ENCODE data around the gene IGLL5.
"Not testable (repeated sequence)": the region's sequence is repeated elsewhere in the genome, so short reads cannot be mapped to it uniquely, and the experiment has no call there.

IGLL5 gene

DNA sequence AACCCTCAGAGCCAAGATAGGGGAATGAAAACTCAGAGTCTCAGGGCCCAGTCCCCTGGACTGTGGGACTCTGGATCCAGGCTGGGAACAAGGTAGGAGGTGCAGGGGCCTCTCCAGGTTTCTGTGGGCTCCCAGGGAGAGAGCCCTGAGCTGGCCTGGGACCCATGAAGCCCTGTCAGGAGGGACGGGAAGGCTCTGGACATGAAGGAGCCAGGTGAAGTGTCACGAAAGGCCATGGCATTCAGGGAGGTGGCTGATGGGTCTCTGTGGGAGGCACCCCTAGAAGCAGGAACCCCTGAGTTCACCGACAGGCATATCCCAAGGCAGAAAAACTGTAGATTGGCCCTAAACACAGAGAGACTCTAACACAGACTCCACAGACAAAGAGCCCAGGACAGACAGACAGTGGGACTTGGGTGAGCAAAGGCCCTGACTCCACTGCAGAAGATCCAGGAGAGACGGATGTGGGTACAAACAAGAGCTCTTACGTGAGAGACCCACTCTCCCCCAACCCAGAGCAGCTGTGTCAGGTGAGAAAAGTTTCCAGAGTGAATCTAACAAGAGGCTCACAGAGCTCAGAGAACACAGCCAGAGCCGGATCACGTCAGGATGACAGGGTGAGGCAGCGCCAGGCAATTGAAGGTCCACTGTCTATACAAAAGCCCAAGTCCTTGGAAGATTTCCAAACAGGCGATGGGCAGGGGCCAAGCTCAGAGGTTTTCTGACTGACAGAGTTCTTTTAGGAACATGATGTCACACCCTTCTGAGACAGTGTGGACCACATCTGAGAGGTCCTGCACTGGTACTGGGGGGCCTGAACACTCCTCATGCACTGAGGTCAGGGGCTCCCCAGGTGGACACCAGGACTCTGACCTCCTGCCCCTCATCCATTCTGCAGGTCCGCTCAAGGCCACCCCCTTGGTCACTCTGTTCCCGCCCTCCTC is 27.4 kb downstream of the IGLL5 start:
- DNase-seq (ENCODE audit: low spot score), result no peak

DNA sequence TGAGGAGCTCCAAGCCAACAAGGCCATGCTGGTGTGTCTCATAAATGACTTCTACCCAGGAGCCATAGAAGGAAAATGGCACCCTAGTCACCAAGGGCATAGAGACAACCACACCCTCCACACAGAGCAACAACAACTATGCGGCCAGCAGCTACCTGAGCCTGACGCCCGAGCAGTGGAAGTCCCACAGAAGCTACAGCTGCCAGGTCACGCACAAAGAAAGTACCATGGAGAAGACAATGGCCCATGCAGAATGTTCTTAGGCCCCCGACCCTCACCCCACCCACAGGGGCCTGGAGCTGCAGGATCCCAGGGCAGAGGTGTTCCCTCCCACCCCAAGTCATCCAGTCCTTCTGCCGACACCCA is 28.0 kb downstream of the IGLL5 start:
- DNase-seq (ENCODE audit: low spot score), result no peak

DNA sequence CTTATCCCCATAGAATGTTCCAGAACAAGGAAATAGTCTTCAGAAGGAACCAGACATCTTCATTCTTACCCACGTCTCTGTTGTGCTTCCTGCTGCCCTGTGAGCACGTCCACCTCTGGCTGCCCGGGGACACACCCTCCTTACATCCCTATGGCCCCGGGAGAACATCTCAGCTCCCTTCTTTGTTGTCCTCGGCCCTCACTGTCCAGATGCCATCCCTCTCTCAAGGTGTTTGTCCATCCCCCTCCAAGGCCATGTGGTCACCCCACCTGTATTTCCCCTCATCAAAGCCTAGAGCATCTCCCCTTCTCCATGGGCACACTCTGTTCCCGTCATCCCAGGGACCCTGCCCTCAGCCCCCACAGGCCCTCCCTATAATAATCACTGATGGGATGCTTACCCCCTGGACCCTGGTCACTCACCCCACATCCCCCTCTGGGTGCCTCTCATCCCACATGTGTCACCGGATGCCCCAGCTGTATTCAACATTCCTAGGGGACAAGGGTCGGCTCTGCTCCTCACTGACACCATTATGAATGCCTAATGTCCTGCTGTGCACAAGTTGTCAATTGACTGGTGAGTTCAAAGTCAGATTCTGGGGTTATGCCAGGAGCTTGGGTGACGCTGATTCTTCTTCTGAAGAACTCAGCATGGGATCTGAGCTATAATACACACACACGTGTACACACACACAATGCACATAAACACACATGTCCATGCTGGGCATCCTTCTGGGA is 28.8 kb downstream of the IGLL5 start:
- no peak for DNase-seq (ENCODE audit: low spot score)

DNA sequence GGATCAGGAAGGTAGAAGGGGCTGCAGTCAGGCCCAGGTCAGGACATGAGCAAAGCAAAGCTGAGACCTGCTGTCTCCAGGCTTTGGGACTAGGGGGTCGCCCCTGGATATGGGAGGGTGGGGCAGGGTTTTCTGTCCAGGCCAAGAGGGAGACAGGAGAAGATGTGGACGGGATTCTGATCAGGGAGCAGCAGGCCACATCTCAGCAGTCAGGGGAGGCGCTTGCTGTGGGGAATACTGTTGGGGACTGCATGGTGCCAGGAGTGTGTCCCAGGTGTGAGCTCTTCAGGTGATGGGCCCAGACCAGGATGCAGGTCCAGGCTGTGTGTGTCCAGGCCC is 29.3 kb downstream of the IGLL5 start:
- no peak for DNase-seq (ENCODE audit: low spot score)

DNA sequence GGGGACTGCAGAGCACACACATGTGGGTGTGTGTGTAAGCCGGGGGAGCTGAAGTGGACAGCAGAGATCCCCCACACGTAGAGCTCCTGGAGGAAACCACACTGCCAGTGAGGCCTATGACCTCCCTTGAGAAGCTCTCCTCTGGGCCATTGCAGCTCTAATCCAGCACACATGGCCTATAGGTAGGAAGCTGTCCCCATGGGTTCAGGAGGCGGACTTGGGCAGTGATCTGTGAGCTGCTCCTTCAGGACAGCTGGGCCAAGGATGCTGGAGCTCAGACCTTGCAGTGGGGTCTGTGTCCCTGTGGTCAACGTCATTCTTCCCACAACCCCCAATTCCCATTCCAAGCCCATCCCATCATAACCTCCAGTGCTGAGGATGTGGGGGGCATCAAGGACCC is 29.8 kb downstream of the IGLL5 start:
- DNase-seq (ENCODE audit: low spot score), result no peak

DNA sequence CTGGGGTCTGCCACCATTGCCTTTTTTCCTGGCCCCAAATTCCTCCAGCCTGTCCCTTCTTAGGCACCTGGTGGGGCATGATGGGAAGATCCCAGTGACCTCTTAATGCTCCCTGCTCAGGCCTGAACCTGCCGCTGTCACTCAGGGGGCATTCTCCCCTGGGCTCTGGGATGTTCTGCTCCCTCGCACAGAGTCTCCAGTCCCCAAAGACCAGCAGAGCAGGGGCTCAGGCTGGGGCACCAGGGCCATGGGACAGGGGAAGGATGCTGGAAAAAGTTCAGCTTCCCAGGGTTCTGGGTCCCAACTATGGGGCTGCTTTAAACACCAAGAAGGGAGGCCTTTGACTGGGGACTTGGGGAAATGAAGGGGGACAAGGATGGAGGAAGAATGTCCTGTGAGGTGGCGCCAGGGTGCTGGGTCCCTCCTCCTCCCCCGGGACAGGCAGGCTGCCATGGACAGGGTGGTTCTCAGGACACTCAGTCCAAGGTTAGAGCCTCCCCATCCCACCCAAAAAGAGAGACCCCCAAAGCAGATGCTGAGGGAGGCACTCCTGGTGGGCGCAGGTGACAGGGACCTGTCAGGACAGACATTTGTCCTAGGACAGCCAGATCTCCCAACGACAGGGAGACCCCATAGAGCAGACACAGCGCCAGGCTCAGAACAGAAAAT is 30.8 kb downstream of the IGLL5 start:
- no peak for DNase-seq (ENCODE audit: low spot score)

DNA sequence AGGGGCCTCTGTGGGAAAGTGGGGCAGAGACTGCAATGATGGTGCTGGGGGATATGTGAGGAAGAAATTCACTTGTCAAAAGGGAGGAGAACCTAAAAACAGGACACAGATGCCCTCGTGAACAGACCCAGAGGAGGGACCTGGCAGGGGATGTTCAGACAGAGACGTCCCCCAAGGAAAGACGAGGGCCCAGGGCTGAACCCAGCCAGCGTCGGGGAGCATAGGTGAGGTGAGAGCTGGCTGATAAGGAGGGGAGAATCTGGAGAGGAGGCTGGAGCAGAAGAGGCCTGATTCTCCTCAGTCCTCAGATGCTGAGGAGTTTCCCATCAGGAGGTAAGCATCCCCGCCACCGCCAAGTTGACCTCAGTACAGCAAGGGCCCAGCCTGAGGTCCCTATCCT is 31.4 kb downstream of the IGLL5 start:
- no peak for DNase-seq (ENCODE audit: low spot score)

DNA sequence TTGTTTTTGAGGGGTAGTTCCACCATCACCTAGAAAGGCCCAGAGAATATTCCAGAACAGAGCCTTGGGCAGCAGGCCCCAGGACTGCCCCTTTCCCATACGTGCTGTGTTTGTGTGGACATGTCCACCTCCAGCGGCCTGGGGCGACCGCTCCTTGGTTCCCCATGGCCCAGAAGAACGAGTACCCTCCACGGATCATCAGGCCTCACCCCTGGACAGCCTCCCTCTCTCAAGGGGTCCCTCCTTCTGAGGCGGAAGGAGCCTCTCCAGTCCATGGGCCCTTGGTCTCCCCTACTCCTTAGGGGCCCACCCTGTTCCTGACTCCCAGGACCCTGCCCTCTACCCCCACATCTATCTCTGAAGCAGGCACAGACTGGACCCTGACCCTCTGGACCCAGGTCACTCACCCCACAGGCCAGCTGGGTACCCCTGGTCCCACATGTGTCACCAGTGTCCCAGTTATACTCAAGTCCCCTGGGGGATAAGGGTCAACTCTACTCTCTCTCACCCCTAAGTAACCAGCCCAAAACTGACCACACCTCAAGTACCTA is 32.6 kb downstream of the IGLL5 start:
- DNase-seq (ENCODE audit: low spot score), result no peak

DNA sequence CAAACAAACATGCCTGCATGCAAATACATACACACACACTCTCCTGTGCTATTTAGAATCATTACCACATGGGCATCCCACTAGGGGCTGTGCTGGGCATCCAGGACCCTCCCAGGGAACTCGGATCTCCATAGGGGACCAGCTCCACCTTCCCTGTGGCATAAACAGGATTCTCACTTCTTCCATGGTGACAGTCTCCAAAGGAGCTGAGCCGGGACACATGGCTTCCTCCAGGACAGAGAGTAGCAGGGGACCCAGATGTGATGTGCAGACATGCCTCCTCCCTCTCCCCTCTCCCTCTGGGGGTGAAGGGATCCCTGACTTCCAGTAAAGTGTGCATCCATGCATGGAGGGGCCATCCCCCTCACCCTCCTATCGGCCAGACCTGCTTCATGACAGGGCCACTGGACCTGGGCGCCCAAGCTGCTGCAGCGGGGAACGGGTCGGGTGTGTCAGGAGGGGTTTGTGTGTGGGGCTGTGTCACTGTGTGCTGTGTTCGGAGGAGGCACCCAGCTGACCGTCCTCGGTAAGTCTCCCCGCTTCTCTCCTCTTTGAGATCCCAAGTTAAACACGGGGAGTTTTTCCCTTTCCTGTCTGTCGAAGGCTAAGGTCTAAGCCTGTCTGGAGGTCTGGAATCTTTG is 33.4 kb downstream of the IGLL5 start:
- no peak for DNase-seq (ENCODE audit: low spot score)

DNA sequence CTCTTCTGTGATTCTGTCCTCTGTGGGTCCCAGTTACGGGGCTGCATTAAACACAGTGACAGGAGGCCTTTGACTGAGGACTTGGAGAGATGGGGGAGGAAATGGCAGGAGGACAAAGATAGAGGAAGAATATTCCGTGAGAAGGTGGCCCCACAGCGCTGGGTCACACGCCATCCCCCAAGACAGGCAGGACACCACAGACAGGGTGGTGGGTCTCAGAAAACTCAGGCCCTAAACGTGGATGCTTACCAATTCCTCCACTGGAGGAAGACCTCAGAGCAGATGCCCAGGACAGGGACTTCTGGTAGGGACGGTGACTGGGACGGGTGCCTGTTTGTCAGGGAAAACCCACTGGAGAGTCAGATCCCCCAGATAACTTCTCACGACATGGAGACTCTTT is 34.0 kb downstream of the IGLL5 start:
- DNase-seq (ENCODE audit: low spot score), result no peak

DNA sequence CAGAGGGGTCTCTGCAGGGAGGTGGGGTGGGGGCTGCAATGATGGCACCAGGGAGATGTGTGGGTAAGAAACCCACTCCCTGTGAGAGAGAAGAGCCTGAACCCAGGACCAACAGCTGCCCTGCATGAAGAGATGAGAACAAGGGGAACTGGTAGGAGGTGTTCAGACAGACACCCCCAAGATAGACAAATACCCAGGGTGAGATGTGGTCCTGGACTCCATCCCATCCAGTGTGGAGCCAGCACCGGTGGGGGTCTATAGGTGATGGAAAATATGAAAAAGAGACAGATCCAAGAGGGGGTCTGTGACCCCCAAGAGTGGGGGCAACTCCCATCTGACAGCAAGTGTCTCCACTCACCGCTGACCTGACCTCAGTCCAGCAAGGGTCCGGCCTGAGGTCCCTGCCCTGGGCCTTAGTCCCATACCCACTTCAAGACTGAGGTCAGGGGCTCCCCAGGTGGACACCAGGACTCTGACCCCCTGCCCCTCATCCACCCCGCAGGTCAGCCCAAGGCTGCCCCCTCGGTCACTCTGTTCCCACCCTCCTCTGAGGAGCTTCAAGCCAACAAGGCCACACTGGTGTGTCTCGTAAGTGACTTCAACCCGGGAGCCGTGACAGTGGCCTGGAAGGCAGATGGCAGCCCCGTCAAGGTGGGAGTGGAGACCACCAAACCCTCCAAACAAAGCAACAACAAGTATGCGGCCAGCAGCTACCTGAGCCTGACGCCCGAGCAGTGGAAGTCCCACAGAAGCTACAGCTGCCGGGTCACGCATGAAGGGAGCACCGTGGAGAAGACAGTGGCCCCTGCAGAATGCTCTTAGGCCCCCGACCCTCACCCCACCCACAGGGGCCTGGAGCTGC is 34.7 kb downstream of the IGLL5 start:
- not testable (repeated sequence) for DNase-seq (ENCODE audit: low spot score)

DNA sequence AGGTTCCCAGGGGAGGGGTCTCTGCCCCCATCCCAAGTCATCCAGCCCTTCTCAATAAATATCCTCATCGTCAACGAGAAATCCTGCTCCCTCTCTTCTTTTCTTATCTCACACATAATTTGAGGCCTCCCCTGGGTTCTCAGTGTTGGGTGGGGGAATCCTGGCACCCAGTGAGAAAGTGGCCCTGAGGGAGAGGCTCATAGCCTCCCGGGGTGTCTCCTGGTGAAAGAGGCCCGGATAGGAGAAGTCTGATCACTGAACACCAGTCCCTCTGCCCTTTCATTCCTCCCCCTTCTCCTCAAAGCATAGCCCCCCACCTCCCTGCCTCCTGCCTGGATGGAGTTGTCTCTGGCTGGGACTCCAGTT is 35.3 kb downstream of the IGLL5 start:
- DNase-seq (ENCODE audit: low spot score), result no peak

DNA sequence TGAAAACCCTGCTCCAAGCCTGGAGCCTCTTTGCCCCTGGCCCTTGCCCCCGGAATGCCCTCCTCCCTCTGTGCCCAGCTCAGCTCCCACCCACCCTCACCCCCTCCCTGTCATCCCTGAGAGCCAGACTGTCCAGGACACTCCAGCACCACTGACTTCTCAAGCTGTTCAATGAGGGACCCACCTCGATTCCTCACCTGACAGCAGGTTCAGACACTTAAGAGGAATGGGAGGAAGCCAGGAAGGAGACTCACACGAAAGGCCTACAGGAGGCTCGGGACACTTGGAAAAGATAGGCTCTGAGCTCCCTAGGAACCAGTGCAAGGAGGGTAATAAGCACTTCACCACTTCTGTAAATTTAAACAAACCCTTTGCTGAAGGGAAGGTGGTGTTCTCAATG is 35.8 kb downstream of the IGLL5 start:
- no peak for DNase-seq (ENCODE audit: low spot score)

DNA sequence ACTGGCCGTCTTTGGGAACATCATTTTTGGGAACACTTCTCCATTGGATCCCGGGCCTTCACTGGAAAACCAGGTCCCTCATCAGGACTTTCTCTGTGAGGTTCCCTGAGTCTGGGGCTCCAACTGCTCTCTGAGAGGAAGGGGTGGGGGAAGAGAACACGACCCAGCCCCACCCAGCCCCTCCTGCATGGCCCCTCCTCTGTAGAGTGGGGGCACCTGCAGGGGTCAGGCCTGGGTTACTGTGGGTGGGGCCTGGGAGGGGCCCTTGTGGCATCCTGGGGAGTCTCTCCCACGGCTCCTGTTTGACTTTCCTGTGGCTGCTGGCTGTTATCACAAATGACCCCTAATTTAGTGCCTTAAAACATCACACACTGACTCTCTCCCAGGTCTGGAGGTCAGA is 36.3 kb downstream of the IGLL5 start:
- DNase-seq (ENCODE audit: low spot score), result no peak

DNA sequence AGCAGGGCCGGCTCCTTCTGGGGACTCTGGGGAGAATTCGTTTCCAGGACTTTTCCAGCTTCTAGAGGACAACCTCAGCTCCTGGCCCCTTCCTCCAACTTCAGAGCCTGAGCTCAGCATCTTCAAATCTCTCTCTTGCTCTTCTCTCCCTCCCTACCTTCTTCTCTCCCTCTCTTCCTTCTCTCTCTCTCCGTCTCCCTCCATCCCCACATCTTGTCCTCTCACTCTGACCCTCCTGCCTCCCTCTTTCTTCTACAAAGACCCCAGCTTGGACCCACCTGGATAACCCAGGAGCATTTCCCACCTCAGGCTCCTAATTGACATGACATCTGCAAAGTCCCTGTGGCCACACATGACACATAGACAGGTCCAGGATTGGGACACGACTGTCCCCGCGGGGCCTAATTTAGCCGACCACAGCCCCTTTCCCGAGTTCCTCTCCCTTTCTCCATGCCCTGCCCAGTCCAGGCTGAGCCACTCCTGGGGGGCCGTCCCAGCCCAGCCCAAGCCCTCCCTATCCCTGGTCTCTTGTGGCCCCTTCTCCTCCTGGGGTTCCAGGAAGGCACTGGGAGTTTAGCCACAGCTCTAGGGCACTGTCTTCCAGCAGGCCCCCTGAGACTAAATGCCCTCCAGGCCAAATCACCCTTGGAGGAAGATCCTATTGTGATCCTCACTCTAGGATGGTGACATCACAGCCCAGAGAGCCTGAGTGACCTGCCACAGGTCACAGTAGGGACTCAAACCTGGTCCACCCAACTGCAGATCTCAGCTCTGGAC is 36.9 kb downstream of the IGLL5 start:
- DNase-seq (ENCODE audit: low spot score), result no peak

DNA sequence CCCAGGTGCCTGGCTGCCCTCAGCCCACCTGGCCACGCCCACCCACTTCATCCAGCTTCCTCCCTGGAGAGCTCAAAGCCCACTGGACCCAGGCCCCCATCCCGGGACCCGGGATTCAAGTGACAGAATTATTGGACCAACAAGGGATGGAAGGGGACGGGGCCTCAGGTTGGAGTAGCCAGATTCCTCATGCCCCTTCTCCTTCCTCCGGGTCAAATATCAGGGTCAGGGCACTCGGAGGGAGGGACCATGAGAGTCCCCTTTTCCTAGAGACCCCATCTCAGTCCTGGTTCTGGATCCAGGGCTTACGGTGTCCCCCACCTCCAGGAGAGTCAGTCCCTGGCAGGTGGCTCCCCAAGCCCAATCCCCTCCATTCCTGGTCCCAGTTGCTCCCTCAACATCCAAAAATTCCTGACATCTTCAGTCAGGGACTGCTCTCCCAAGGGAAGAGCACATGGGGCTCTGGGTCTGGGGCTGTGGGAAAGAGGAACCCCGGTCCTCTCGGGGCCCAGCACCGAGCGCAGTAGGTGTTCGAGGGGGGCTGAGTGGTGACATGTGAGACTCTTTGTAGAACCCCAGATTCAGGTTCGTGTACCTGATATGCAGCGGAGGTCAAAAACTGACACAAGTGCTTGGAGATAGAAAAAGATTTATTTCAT is 37.7 kb downstream of the IGLL5 start:
- no peak for DNase-seq (ENCODE audit: low spot score)

DNA sequence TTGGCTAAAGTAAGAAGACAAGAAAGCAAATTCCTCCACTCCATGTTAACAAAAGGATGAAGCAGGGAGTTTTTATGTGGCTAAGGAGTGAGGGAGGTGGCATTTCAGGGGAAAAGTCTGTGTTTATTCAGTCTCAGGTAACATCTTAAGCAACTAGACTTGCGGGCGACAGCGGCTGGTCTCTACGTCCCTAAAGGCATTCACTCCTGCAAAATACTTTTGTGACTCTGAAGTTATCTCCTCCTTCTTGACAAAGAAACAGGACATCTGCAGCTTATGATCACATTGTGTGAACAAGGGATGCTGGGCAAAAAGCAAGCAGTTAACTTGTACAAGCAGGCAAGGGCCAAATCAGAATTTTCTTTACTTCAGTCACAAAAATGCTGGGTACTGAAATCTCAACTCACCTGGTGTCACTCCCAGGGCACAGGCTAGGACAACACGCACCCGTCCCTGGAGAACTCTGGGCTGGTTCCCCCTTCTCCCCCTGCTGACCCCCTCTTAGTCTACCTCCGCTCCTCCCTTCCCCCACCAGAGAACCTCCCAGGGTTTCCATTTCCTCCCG is 38.3 kb downstream of the IGLL5 start:
- no peak for DNase-seq (ENCODE audit: low spot score)

DNA sequence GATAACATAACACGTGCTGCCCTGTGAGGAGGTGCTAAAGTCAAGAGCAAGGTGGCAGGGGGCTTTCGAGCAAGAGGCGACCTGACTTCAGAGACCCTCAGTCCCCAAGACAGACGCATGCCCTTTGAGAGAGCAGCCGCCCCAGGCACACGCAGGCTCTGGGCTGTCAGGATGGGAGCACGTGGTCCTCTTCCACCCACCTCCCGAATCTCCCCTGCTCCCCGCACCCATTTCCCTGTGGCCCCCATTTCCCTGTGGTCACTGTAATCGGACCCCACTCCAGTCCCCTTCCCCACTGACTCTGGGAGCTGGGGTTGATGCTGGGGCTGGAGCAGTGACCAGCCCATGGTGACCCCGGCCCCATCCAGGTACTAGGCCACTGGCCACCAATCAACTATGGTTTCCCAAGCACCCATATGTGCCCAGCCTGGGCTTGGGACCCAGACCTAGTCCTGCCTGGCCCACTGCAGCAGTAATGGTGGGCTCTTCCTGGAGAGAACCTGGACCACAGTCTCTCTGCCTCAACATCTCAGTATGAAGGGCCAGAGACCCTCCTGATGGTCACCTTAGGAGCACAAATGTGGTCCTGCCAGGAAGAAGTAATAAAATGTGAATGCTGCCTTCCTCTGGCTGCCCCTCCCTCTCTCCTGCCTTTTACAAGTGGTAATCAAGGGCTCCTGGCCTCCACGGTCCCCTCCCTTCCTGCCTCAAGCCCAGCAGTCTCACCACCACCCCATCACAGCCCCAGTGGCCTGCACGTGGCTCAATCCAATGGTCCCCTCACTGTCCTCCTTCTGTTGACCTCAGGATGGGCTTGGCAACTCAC is 39.0 kb downstream of the IGLL5 start:
- DNase-seq (ENCODE audit: low spot score), result no peak

All from germinal center (tissue), 1 donor.